ENCODE data around the gene ANKLE1. TPM values are rescaled to one million over a fixed set of nuclear protein-coding genes. Genes with fewer than 3 reads are reported as not detected.

ANKLE1 gene, protein sequence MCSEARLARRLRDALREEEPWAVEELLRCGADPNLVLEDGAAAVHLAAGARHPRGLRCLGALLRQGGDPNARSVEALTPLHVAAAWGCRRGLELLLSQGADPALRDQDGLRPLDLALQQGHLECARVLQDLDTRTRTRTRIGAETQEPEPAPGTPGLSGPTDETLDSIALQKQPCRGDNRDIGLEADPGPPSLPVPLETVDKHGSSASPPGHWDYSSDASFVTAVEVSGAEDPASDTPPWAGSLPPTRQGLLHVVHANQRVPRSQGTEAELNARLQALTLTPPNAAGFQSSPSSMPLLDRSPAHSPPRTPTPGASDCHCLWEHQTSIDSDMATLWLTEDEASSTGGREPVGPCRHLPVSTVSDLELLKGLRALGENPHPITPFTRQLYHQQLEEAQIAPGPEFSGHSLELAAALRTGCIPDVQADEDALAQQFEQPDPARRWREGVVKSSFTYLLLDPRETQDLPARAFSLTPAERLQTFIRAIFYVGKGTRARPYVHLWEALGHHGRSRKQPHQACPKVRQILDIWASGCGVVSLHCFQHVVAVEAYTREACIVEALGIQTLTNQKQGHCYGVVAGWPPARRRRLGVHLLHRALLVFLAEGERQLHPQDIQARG
- total RNA-seq (2022; extraction: Qiagen RNA extraction; ENCODE audit: low read depth): 0.30 to 0.94 TPM (median 0.66 TPM) in 5 replicates

DNA sequence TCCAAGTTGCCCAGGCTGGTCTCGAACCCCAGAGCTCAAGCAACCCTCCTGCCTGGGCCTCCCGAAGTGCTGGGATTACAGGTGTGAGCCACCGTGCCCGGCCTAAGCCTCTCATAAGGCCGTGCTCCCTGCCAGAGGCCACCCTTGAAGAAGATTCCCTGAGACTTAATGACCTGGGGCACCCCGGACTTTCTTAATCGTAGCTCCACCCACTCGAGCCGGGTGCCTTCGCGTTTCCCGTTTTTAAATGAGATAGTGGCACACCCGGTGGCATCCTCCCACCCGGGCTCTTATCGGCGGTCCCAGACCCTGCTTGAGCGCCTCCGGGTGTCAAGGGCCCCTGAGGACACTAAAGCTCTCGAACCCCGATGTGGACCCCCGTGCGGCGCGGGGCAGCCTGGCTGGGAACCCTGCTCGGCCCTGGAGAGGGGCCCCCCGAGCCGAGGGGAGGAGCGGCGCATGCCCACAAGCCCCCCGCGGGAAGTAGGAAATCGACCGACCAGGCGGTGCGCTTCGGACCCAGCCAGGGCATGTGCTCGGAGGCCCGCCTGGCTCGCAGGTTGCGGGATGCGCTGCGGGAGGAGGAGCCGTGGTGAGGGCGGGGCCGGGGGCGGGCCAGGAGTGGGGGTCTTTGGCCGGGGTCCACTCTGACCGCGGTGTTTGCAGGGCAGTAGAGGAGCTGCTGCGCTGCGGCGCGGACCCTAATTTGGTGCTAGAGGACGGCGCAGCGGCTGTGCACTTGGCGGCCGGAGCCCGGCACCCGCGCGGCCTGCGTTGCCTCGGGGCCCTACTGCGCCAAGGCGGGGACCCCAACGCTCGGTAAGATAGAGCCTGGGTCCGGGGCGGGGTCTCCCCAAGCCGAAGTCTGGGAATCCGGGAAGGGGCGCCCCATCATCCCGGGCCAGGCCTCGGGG, at the start of gene ANKLE1:
TSS of gene ANKLE1 (plus strand) at position 511 of the 914 bp plus-strand sequence. CDS start at position 531, 20 bp downstream.

DNA sequence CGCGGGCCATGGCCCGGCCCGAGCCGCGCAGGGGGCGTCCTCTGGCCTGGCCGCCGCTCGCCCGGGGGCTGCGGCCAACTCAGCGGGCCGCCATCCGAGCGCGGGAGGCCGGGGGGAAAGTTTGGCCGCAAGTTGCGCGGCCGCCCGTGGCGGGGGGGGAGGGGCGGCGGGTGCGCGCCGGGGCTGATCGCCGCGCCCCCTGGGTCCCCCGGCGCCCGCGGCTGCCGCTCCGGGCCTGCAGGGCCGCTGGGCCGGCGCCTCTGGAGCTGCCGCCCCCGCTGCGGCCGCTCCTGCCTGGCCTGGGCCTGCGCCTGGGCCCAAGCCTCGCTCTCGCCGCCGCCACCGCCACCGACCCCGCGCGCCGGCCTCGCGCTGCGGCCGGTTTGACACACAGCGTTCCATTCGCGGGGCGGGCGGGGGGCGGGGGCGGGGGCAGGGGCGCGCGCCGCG, 36.1 kb upstream of the ANKLE1 start, which contains the start of gene NR2F6:
TSS of gene NR2F6 (minus strand) at position 385 of the 450 bp plus-strand sequence. CDS start 699 bp downstream, outside the sequence.

DNA sequence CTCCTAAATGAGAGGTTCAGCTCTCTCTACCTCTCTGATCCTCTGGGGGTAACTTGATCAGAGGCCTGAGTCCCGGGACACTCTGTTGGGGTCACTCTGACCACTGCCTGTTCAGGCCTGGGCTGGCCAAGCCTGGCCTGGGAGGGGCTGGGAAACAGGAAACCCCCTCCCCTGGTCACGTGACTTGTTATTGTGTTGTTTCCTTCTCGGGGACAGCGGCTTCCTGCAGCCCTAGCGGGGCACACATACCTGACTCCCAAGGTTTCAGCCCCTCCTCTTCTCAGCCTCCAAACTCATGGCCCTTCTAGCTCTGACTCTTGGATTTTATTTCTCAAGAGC, 17.1 kb upstream of the ANKLE1 start, which contains the start of gene USHBP1:
TSS of gene USHBP1 (minus strand) at position 105 of the 339 bp plus-strand sequence. CDS start 446 bp downstream, outside the sequence.

DNA sequence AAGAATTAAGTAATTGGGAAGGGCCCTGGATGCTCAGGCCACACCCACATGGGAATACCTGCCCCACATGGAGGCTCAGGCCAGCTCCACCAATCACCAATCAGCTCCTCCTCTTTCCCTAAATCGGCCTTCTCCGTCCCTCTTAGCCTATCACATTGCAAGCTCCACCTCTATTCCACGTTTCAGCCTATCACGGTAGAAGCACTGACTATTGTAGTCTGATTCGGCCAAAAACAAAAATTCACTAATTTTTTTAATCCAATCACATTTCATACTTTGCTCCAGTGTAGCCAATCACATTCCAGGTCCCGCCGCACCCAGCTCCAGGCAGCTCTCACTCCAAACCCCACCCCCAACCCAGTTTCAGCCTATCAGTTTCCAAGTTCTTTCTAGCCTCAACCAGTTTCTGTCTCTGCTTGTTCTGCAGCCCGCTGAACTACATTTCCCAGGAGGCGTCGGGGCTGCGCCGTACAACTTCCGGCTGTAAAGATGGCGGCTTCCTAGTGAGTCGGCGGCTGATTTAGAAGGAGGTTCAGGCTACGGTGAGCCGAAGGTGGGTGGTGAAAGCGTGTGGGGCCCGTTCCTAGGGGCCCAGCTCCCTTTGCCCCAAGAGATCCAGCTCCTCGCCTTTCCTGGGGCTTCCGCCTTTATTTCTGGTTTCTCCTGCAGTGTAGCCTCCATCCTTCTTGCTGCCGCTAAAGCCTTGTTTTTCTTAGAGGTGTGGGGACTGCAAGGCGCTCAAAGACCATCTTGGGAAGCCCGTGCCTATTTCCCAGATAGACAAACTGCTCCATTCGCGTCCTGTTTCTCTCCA, 14.5 kb upstream of the ANKLE1 start, which contains the start of gene BABAM1:
TSS of gene BABAM1 (plus strand) at position 469 of the 814 bp plus-strand sequence. CDS start 1,364 bp downstream, outside the sequence.

DNA sequence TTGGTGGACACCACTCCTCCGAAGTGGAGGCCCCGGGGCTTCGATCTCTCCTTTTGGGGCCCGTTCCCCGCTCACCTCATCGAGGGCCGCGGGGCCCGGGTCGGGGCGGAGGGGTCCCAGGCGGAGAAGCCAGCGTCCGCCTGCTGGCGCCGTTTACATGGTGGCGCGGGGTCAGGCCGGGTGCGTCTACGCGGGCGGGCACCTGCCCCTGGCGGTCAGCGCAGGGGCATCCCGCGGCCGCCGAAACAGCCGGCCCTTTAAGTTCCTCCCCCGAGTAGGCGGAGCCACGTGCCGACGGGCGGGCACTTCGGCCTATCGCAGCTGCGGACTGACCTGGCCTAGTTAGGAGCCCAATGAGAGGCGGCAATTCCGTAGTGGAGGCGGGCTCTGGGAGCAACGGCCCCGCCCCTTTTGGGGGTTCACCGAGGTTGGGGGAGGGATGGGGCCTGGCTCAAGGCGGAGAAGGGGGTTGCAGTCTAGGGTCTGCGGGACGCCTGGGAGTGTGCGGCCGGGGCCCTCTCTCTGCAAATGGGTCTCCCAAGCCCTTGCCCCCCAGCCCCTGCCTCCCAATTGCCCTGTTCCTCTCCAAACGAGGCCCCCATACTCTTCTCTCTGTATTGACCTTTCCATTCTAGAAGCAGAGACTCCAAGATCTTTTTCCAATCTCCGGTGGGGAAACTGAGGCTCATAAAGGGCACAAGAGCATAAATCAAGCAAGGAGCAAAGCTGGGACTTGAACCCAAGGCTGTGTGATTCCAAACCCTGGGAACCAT, 21.7 kb downstream of the ANKLE1 start, which contains the start of gene ABHD8:
TSS of gene ABHD8 (minus strand) at position 259 of the 773 bp plus-strand sequence. CDS start 1,809 bp downstream, outside the sequence.

DNA sequence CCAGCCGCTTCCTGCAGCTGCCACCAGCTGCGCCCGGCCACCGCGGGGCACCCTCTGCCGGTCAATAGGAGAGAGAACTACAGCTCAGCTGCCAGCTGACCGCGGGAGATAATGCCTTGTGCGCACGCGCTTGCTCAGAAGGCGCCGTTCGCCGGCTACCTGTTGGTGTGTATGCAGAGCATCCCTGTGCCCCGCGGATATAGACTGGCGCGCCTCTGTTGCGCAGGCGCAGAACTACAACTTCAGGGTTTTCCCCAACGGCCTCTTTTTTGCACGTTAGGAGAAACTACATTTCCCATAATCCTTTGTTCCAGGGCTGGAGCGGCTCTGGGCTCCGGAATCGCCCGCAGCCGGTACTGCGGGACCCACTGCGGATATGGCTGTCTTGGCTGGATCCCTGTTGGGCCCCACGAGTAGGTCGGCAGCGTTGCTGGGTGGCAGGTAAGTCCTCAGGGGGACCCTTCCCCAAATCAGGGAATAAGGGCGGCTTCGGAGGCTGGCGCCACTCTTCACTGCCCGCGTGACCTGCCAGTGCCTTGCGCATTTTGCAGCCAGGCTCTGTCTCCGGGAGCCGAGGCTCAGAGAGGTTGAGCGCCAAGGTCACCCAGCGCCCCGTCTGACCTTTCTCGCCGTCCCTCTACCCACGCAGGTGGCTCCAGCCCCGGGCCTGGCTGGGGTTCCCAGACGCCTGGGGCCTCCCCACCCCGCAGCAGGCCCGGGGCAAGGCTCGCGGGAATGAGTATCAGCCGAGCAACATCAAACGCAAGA, 24.0 kb downstream of the ANKLE1 start, which contains the start of gene MRPL34:
TSS of gene MRPL34 (plus strand) at position 356 of the 768 bp plus-strand sequence. CDS start at position 377, 21 bp downstream.

DNA sequence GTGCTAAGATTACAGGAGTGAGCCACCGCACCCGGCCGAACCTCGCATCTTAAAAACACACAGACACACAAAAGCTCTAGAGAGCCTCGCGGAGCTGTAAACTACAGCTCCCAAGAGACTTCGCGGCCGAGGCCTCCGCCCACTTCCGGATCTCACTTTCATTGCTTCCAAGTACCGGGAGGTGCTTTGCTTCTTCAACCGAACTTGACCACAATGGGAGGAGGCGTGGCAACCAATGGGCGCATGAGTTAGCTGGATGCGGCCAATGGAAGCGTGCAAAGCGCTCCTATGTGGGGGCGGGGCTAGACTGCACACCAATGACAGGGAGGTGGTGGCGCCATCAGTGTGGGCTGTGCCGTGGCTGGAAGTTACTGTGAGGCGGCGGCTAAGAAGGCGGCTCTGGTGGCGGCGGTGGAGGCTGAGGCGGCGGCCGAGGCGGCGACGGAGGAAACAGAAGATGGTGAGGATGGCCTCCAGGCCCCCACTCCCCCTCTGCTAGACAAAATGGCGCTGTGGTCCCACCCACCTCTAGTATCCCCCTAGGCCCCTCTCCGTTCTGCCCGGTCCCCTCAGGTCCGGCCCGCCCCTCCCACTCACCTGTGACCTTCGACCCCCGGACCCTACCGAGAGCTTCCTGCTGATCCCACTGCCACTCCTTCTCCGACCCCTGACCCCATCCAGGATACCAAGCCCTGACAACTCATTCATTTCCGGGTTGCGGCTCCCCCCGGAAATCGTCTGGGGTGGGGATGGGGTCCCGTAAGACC, 27.7 kb downstream of the ANKLE1 start, which contains the start of gene DDA1:
TSS of gene DDA1 (plus strand) at position 366 of the 767 bp plus-strand sequence. CDS start at position 458, 92 bp downstream.

DNA sequence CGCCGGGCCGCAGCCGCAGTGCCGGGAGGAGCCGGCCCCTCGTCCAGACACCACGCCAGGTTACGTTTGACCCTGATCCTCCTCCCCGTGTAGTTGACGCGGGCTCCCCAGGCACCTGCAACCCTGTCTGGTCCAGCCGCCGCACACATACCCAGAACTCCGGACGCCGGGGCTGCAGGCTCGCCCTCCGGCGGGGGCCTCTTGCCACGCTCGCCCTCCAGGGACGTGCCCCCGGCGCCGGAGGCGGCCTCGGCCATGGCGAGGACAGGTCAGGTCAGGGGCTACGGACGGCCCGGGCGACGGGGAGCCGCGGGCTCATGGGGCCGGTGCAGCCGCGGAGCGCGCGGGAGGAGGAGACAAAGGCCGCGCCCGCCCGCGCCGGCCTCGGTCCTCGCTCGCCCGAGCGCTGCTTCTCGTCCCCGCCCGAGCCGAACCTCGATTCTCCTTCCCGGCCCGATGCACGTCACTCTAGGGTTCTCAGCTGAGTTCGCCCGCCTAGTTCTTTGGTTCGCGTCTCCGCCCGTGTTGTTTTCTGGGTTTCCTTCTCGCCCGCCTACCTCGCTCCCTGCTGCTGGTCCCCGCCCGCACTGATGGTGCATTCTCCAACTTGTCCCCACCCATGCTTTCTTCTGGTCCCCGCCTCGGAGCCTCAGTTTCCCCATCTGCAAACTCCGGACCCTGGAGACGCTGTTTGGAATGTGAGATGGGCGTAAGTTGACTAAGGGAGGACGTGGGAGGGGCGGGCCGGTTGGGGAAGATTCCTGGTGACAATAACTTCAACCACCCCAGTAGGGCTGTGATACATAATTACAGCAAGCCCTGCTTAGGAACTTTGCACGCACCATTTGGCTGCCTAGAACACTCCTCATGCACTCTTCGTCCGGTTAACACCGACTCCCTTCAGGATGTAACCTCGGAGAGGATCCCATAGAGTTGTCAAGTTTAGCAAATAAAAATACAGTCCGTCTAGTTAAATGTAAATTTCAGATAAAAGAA, 53.0 kb downstream of the ANKLE1 start, which contains the start of gene ANO8:
TSS of gene ANO8 (minus strand) at position 442 of the 996 bp plus-strand sequence. CDS start at position 257, 185 bp downstream.

Other genes starting within 250 kb of the ANKLE1 start
- 13.3 to 16.4 TPM (median 15.0 TPM) in 5 replicates for gene HAUS8, start 206.4 kb upstream of the ANKLE1 start, total RNA-seq (2022; extraction: Qiagen RNA extraction; ENCODE audit: low read depth)
- 31.7 to 40.7 TPM (median 34.0 TPM) in 5 replicates for gene MYO9B, start 206.1 kb upstream of the ANKLE1 start, total RNA-seq (2022; extraction: Qiagen RNA extraction; ENCODE audit: low read depth)
- gene USE1, start 66.5 kb upstream of the ANKLE1 start, total RNA-seq (2022; extraction: Qiagen RNA extraction; ENCODE audit: low read depth): 13.2 to 17.2 TPM (median 16.4 TPM) in 5 replicates
- gene OCEL1, start 55.7 kb upstream of the ANKLE1 start, total RNA-seq (2022; extraction: Qiagen RNA extraction; ENCODE audit: low read depth): 9.6 to 12.2 TPM (median 12.0 TPM) in 5 replicates
- gene NR2F6, start 36.0 kb upstream of the ANKLE1 start, total RNA-seq (2022; extraction: Qiagen RNA extraction; ENCODE audit: low read depth): 23.8 to 61.8 TPM (median 55.3 TPM) in 5 replicates
- not detected in 5 replicates for gene USHBP1, start 17.2 kb upstream of the ANKLE1 start, total RNA-seq (2022; extraction: Qiagen RNA extraction; ENCODE audit: low read depth)
- gene BABAM1, start 14.5 kb upstream of the ANKLE1 start, total RNA-seq (2022; extraction: Qiagen RNA extraction; ENCODE audit: low read depth): 61.0 to 67.8 TPM (median 65.2 TPM) in 5 replicates
- 2.6 to 3.8 TPM (median 3.4 TPM) in 5 replicates for gene ABHD8, start 21.5 kb downstream of the ANKLE1 start, total RNA-seq (2022; extraction: Qiagen RNA extraction; ENCODE audit: low read depth)
- gene MRPL34, start 24.0 kb downstream of the ANKLE1 start, total RNA-seq (2022; extraction: Qiagen RNA extraction; ENCODE audit: low read depth): 69.3 to 104 TPM (median 95.7 TPM) in 5 replicates
- 66.5 to 75.4 TPM (median 69.7 TPM) in 5 replicates for gene DDA1, start 27.7 kb downstream of the ANKLE1 start, total RNA-seq (2022; extraction: Qiagen RNA extraction; ENCODE audit: low read depth)
- 2.8 to 4.7 TPM (median 4.0 TPM) in 5 replicates for gene ANO8, start 53.0 kb downstream of the ANKLE1 start, total RNA-seq (2022; extraction: Qiagen RNA extraction; ENCODE audit: low read depth)
- 15.7 to 23.4 TPM (median 21.9 TPM) in 5 replicates for gene GTPBP3, start 55.7 kb downstream of the ANKLE1 start, total RNA-seq (2022; extraction: Qiagen RNA extraction; ENCODE audit: low read depth)
- gene PLVAP, start 95.4 kb downstream of the ANKLE1 start, total RNA-seq (2022; extraction: Qiagen RNA extraction; ENCODE audit: low read depth): not detected in 5 replicates
- not detected in 5 replicates for gene CCDC194, start 112.3 kb downstream of the ANKLE1 start, total RNA-seq (2022; extraction: Qiagen RNA extraction; ENCODE audit: low read depth)
- 0.10 to 0.14 TPM in 2 of 5 replicates, not detected in the others for gene BST2, start 123.7 kb downstream of the ANKLE1 start, total RNA-seq (2022; extraction: Qiagen RNA extraction; ENCODE audit: low read depth)
- 28.2 to 42.0 TPM (median 39.8 TPM) in 5 replicates for gene MVB12A, start 138.1 kb downstream of the ANKLE1 start, total RNA-seq (2022; extraction: Qiagen RNA extraction; ENCODE audit: low read depth)
- 0.56 to 0.92 TPM (median 0.74 TPM) in 5 replicates for gene TMEM221, start 166.8 kb downstream of the ANKLE1 start, total RNA-seq (2022; extraction: Qiagen RNA extraction; ENCODE audit: low read depth)
- gene NXNL1, start 179.0 kb downstream of the ANKLE1 start, total RNA-seq (2022; extraction: Qiagen RNA extraction; ENCODE audit: low read depth): not detected in 5 replicates
- gene SLC27A1, start 188.6 kb downstream of the ANKLE1 start, total RNA-seq (2022; extraction: Qiagen RNA extraction; ENCODE audit: low read depth): 2.0 to 3.4 TPM (median 2.8 TPM) in 5 replicates
- 43.1 to 77.3 TPM (median 74.1 TPM) in 5 replicates for gene PGLS, start 229.7 kb downstream of the ANKLE1 start, total RNA-seq (2022; extraction: Qiagen RNA extraction; ENCODE audit: low read depth)

Measured in A549 treated with CpdA at 1 μM for 4 hours (cell line).